HG03159 (cell line): ENCODE results near the gene ETHE1.
"Not testable (repeated sequence)": the region's sequence is repeated elsewhere in the genome, so short reads cannot be mapped to it uniquely, and the experiment has no call there.

Experiments
- ATAC-seq: cut with Tn5 transposase; IDR thresholded peaks from one replicate; pipeline ENCODE4 v1.9.1; 2021; ENCODE audit warnings: mild to moderate bottlenecking, moderate library complexity; ENCODE audit not compliant: unreplicated experiment

ETHE1 gene

DNA sequence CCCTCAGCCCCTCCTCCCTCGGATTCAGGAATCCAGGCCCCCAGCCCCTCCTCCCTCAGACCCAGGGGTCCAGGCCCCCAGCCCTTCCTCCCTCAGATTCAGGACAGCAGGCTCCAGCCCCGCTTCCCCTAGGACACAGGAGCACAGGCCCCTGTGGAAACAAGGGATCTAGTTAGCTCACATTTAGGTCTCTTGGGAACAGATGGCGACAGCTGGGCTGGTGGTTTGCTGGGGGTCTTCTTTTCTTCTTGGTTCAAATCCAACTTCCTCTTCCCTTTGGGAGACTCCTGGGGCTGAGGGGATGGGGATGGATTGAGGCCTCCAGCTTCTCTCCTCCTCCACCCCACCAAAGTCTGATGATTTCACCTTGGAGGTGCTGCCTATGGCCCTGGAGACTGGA is 25.6 kb upstream of the ETHE1 start:
- ATAC-seq, result no peak

DNA sequence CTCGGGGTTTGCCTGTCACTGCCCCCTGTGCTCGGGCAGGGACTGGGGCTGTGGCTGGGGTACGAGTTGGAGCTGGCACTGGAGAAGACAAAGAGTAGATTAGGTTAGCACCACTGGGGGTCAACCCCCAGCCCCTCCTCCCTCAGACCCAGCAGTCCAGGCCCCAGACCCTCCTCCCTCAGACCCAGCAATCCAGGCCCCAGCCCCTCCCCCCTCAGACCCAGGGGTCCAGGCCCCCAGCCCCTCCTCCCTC is 25.1 kb upstream of the ETHE1 start:
- ATAC-seq, result no peak

- no peak for ATAC-seq
Observed at GRCh38 chr19:43551399-43552197, 24.6 kb upstream of the ETHE1 start.

- no peak for ATAC-seq
Observed at GRCh38 chr19:43548706-43549105, 21.7 kb upstream of the ETHE1 start.

GRCh38 chr19:43547926-43548325 is 20.9 kb upstream of the ETHE1 start:
- ATAC-seq, result not testable (repeated sequence)

GRCh38 chr19:43546581-43546980 is 19.6 kb upstream of the ETHE1 start:
- no peak for ATAC-seq

DNA sequence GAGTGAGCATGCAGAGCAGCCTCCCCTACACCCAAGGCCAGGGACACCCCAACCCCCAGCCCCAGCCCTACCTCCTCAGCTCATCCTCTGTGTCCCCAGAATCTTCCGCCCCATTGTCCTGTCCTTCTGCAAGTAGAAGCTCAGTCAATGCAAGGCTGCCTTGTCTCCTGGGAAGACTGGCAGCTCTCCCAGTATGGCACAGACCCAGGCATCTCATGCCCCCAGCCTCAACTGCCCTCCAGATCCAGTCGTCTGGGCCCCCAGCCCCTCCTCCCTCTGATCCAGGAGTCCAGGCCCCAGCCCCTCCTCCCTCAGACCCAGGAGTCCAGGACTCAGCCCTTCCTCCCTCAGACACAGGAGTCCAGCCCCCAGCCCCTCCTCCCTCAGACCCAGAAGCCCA is 19.0 kb upstream of the ETHE1 start:
- ATAC-seq, result no peak

DNA sequence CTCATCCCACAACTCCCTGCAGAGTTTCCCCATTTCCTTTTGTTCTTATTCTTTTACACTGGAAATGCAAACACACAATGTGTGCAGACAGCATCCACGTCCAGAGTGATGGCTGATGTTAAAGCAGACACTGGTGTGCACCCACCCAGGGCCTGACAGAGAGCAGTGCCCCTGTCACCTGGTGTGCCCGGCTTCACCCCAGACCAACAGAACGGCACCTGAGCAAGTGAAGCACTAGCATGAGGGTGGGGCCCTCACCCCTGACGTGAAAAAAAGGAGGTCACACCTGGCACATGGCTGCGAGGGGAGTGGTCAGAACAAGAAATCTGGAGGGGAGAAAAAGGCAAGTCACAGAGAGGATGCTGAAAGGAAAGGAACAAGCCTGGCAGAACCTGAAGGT is 18.3 kb upstream of the ETHE1 start:
- ATAC-seq, result no peak

- ATAC-seq, result no peak
Observed at GRCh38 chr19:43544077-43544476, 17.1 kb upstream of the ETHE1 start.

DNA sequence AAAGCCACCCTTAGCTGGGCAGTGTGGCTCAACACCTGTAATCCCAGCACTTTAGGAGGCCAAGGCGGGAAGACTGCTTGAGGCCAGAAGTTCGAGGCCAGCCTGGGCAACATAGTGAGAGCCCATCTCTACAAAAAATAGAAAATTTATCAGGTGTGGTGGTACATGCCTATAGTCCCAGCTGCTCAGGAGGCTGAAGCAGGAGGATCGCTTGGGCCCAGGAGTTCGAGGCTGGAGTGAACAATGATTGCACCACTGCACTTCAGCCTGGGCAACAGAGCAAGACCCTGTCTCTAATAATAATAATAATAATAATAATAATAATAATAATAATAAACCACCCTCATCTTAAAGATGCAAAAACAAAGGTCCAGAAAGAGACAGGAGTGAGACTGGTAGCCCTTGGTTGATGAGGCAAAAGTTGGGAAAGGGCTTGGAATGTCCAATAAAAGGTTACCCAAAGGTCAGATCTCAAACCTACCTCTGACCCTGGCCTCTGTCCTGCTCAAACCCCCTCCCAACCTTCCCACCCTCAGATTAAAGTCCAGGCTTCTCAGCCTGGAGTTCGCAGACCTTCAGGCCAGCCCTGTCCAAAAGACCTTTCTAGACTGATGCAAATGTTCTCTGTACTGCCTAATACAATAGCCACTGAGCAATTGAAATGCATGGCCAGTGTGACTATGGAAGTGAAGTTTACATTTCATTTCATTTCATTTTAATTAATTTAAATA is 15.1 kb upstream of the ETHE1 start:
- no peak for ATAC-seq

- no peak for ATAC-seq
Observed at GRCh38 chr19:43540381-43540780, 13.4 kb upstream of the ETHE1 start.

GRCh38 chr19:43538922-43539321 is 11.9 kb upstream of the ETHE1 start:
- no peak for ATAC-seq

GRCh38 chr19:43534816-43535761 is 8.1 kb upstream of the ETHE1 start:
- ATAC-seq, result no peak

DNA sequence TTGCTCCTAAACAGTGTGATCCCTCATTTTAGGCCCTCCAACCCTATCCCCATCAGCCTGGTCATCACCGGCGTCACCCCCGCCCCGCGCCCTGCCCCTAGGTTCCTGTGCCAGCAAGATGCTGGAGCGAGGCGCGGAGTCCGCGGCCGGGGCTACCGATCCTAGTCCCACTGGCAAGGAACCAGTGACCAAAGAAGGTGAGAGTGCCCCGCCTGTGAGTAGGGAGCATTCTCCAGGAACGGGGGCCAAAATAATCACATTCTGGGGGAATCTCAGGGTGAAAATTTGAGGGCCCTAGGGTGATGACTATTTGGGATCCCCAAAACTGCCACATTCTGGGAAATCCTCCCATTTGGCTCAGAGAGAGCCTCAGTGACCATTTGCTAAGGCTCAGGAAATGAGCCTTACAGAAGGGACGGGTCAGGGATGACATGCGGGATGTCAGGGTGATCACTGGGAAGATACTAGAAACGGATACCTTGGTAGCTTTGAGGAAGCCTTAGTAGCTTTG is 7.4 kb upstream of the ETHE1 start:
- ATAC-seq, result no peak

DNA sequence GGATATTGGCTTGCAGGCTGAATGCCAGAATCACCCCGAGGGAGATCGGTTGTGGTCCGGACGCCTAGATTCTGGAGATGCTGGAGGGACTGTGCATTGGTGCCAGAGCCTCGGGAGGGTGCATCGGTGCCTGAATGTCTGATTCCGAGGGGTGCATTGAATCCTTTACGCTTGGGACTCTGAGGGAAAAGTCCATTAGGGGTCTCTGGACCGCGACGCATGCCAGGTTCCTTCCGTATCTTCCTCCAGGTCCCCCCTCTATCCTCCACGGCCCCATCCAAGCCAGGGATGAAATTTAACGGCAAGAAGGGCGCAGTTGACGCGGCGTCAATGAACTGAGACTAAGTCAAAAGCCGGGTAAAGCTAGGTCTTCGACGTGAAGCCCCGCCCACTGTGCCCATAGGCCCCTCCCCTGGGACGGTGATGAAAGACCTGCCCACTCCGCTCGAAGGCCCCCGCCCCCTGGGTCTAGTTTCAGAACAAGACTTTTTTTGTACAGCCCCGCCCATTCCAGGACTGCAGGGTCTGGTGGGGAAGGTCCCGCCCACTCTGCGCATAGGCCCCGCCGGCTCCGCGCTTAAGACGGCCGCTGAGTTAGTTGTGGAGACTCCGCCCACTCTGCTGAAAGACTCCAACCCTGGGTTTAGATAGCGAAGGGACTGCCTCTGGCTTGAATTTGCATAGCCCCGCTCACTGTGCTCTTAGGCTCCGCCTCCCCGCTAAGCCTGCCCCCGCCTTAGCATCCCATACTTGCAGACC is 6.7 kb upstream of the ETHE1 start:
- peak; percentile 59 for ATAC-seq

DNA sequence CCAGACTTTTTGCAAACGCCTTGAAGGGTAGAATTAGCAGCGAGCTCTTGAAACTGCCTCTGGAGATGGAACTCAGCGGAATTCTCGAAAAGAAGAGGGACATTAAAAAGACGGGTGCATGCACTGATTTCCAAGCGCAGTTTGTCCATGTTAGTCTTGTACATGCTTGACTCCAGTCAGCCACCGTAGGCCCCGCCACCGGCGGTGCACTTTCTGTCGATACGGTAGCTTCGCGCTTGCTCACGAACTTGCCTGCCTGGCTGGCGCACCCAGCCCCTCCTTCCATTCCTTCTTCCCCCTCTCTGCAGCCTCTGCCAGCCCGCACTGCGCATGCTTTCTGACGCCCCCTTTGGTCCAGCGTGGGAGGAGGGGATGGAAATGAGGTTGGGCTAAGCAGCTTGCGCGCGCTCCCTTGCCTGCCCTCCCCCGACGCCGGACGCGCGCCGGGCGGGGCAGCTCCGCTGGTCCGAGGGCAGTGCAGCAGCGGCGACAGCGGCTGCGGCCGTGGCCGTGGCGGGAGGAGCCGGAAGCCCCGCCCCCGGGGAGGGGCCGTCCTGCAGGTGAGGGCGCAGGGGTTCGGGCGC is 6.1 kb upstream of the ETHE1 start, which contains the start of gene ZNF575:
TSS of gene ZNF575 (plus strand) at position 227 of the 584 bp plus-strand sequence. CDS start 1,235 bp downstream, outside the sequence.
- ATAC-seq, result peak; percentile 52

DNA sequence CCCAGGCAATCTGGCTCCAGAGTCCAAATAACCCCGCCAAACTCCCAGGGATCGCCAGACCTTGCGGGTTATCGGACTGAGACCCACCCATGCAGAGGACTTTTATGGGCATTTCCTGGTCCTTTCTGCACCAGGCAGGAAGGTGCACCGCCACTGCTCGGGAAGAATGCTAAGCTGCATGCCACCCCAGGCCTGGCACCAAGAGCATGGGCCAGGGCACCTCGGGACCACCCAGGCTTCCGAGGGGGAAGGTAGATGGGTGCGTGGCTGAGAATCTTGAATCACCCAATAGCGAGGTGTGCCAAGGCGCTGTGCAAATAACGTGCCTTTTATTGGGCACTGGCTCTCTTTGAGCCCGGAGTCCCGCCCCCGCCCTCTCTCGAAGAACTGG is 5.6 kb upstream of the ETHE1 start:
- ATAC-seq, result peak; percentile 7

- no peak for ATAC-seq
Observed at GRCh38 chr19:43527860-43528622, 1.0 kb upstream of the ETHE1 start.
